Neutrophil (primary cell): Measurements from ENCODE around the gene ARL13A.
"Not testable (repeated sequence)": the region's sequence is repeated elsewhere in the genome, so short reads cannot be mapped to it uniquely, and the experiment has no call there.

Experiments used
- H3K27ac ChIP-seq: fragments of 200-600 bp; sonication (generic); 2 replicates; pipeline ENCODE4 v1.5.1; 2016; ENCODE audit warnings: mild to moderate bottlenecking, moderate library complexity
- H3K27me3 ChIP-seq: fragments of 200-600 bp; sonication (generic); 2 replicates; pipeline ENCODE4 v1.6.0; 2016; ENCODE audit warnings: mild to moderate bottlenecking
- H3K36me3 ChIP-seq: fragments of 200-600 bp; sonication (generic); 2 replicates; pipeline ENCODE4 v1.5.1; 2017
- H3K4me1 ChIP-seq, 2 experiments: fragments of 200-600 bp in 1 of 2; sonication (generic) in 1 of 2; 1 replicate in 1 of 2; 2 replicates in 1 of 2; pipeline versions ENCODE4 v1.5.1 to v1.6.1; 2013 to 2016; ENCODE audit warnings: low read depth in 1 of 2, low read length in 1 of 2, mild to moderate bottlenecking in 1 of 2, moderate library complexity in 1 of 2; ENCODE audit not compliant: control insufficient read depth in 1 of 2, insufficient read depth in 1 of 2
- H3K4me3 ChIP-seq, 2 experiments: fragments of 200-600 bp in 1 of 2; sonication (generic) in 1 of 2; 1 replicate in 1 of 2; 2 replicates in 1 of 2; pipeline ENCODE4 v1.5.1; 2013 to 2016; ENCODE audit warnings: low read depth in 1 of 2, low read length in 1 of 2, mild to moderate bottlenecking in 1 of 2, moderate library complexity in 1 of 2
- H3K9me3 ChIP-seq: fragments of 200-600 bp; sonication (generic); 2 replicates; pipeline ENCODE4 v1.5.1; 2016
- TF ChIP-seq, protein P1 (sequence below): fragments of 200-600 bp; sonication (generic); IDR thresholded peaks from 2 replicates; pipeline ENCODE4 v1.5.1; 2016; ENCODE audit warnings: antibody characterized with exemption

Gene ARL13A

GRCh38 chrX:100979881-100980607, 10.5 kb downstream of the ARL13A start:
- no peak overlapping the region for H3K4me3 ChIP-seq
- no peaks in the 10 kb centered on the region for H3K27me3 ChIP-seq
- H3K9me3 ChIP-seq, result no peaks in the 10 kb centered on the region
- H3K4me1 ChIP-seq, result no peaks in the 10 kb centered on the region
- no peaks in the 10 kb centered on the region for H3K36me3 ChIP-seq
- TF ChIP-seq, protein P1, sequence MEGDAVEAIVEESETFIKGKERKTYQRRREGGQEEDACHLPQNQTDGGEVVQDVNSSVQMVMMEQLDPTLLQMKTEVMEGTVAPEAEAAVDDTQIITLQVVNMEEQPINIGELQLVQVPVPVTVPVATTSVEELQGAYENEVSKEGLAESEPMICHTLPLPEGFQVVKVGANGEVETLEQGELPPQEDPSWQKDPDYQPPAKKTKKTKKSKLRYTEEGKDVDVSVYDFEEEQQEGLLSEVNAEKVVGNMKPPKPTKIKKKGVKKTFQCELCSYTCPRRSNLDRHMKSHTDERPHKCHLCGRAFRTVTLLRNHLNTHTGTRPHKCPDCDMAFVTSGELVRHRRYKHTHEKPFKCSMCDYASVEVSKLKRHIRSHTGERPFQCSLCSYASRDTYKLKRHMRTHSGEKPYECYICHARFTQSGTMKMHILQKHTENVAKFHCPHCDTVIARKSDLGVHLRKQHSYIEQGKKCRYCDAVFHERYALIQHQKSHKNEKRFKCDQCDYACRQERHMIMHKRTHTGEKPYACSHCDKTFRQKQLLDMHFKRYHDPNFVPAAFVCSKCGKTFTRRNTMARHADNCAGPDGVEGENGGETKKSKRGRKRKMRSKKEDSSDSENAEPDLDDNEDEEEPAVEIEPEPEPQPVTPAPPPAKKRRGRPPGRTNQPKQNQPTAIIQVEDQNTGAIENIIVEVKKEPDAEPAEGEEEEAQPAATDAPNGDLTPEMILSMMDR, result no peak
- no peak overlapping the region for H3K27ac ChIP-seq

DNA sequence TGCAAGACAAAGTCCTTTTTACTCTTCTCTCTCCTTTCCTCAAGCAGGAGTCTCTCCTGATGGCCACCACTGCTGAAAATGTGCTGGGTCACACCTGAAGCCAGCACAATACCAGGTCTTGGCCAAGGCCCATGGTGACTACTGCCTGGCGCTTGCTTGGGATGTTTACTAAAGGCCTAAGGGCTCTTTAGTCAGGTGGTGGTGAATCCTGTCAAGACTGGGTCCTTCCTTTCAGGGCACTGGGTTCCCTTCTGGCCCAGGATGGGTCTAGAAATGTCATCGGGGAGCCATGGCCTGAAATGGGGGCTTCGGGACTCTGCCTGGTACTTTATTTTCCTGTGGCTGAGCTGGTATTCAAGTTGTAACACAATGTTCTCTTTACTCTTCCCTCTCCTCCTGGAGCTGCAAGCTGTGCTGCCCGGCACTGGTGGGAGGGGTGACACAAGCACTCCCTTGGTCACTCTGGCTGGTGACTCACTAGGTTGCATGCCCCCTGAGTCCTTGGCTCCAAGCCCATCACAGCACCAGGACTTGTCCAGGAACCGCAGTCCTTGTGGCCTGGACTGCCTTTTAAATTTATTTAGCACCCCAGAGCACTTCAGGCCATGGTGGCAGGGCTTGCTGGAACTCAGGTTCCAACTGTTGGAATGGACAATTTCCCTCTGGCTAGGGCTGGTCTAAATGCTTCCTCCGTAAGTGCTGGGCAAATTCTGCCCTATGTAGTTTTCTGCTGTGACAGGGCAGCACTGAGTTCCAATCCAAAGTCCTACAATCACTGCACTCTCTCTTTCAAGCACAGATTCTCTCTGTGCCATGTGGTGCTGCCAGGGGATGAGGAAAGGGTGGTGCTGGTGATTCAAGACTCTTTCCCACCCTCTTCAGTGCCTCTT, 11.3 kb downstream of the ARL13A start:
- H3K27ac ChIP-seq, result no peak overlapping the region
- H3K36me3 ChIP-seq, result no peaks in the 10 kb centered on the region
- no peaks in the 10 kb centered on the region for H3K27me3 ChIP-seq
- no peak overlapping the region for H3K4me3 ChIP-seq
- no peaks in the 10 kb centered on the region for H3K9me3 ChIP-seq
- no peaks in the 10 kb centered on the region for H3K4me1 ChIP-seq
- TF ChIP-seq, protein P1, result no peak

DNA sequence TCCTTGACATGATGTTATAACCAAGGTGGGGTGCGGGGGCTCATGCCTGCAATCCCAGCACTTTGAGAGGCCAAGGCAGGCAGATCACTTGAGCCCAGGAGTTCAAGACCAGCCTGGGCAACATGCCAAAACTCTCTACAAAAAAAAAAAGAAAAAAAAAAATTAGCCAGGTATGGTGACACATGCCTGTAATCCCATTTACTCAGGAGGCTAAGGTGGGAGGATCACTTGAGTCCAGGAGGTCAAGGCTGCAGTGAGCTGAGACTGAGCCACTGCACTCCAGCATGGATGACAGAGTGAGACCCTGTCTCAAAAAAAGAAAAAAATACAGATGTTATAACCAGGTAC, 12.0 kb downstream of the ARL13A start:
- not testable (repeated sequence) for H3K27me3 ChIP-seq, H3K27ac ChIP-seq, H3K4me1 ChIP-seq

GRCh38 chrX:100984818-100985217, 15.3 kb downstream of the ARL13A start:
- Histone ChIP-seq H3K27me3 (no peaks in the 10 kb centered on the region), H3K9me3 (no peaks in the 10 kb centered on the region), H3K36me3 (no peaks in the 10 kb centered on the region), H3K4me1 (no peaks in the 10 kb centered on the region), H3K27ac (no peak overlapping the region), H3K4me3 (no peak overlapping the region)
- TF ChIP-seq, protein P1, result no peak

More for the DNA sequence above, 12.0 kb downstream of the ARL13A start:
- not testable (repeated sequence) for H3K36me3 ChIP-seq, H3K9me3 ChIP-seq, H3K4me3 ChIP-seq

- Histone ChIP-seq H3K4me3 (no peak overlapping the region), H3K27me3 (no peaks in the 10 kb centered on the region), H3K4me1 (peaks cover 11% of the 10 kb centered on the region in 2 experiments), H3K27ac (no peak overlapping the region), H3K9me3 (no peaks in the 10 kb centered on the region), H3K36me3 (no peaks in the 10 kb centered on the region)
- TF ChIP-seq, protein P1, result no peak
Measured at GRCh38 chrX:100990139-100990538, 20.6 kb downstream of the ARL13A start.
